GM10266 (cell line): ENCODE data around the gene EPHB1.
"Not testable (repeated sequence)": the region's sequence is repeated elsewhere in the genome, so short reads cannot be mapped to it uniquely, and the experiment has no call there.

Experiments used
- DNase-seq: peaks from one replicate; pipeline ENCODE4 v3.0.0; 2012; ENCODE audit errors: extremely low spot score
- CTCF ChIP-seq: IDR thresholded peaks from 2 replicates; pipeline ENCODE4 v1.5.1; 2012; ENCODE audit warnings: mild to moderate bottlenecking, low read depth; ENCODE audit not compliant: control insufficient read depth, insufficient read depth; ENCODE audit errors: missing control alignments

The EPHB1 gene

GRCh38 chr3:135014566-135014965 is 219.5 kb downstream of the EPHB1 start:
- DNase-seq, result no peak
- TF ChIP-seq CTCF, result no peak

DNA sequence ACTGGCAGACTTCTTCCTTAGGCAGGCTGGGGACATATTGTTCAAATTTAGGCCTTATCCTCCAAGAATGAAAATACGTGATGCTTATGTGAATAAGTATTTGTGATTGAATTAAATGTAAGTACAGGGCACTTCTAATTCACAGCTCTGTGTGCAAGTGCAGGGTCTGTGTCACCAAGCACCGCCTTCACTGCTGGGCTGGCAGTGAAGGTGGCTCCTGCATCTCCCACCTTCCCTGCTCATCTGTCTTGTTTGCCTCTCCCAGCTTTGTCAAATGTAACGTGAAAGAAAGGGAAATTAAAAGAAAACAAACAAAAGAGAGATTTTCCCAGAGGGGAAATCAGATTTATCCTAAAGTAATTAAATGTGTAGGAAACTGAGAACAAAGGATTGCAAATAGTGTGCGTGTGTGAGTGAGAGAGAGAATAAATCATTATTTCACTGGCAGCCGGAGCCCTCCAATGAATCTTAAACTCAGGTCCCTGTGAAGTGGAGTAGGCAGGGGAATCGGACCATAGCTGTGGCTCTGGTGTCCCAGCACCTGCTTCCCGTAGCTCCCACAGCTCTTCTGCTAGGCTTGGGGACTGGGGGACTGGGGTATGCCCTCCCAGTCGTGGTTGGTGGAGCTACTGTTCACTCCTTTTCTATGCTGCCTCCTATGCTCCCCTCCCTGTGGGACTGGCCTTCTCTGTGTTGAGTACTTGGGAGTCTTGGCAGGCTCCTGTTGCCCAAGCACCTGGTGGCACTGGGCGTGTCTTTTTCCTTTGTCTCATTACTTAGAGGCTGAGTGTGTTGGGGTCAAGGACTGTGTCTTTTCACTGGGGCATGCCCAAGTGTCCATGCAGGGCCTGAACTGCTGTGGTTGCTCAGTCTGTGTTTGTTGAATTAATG is 222.2 kb downstream of the EPHB1 start:
- no peak for DNase-seq
- TF ChIP-seq CTCF, result no peak

- TF ChIP-seq CTCF, result no peak
- DNase-seq, result no peak
Observed at GRCh38 chr3:135018149-135018923, 223.3 kb downstream of the EPHB1 start.

GRCh38 chr3:135020181-135020580 is 225.1 kb downstream of the EPHB1 start:
- no peak for DNase-seq
- TF ChIP-seq CTCF, result no peak

DNA sequence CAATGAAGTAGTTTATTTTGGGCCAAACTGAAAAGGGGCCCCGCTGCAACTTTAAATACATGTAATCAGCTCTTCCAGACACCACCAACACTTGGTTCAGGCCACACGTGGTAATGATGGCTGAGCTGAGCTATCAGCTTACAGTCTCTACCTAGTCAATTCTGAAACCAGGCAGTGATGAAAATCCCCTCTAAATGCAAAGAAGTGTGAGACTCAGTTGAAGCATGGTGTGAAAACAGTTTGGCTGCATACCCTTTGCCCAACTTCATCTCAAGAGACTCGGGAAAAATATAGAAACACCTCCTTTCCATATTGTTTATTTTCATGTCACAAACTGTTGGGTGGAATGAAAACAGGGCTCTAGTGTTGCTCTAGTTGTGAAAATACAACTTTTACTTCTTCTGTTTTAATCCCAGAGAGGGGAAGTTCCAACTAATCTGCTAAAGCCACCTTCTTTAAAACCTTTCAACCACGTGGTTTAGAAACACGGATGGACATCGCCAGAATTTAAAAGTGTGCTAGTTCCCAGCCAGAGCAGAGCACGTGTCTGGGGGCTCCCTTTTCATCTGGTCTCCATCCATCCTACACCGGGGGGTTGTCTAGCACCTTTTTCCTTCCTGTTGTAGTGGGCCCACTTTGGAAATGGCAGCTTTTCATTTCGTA is 229.1 kb downstream of the EPHB1 start:
- TF ChIP-seq CTCF, result no peak
- DNase-seq, result no peak

DNA sequence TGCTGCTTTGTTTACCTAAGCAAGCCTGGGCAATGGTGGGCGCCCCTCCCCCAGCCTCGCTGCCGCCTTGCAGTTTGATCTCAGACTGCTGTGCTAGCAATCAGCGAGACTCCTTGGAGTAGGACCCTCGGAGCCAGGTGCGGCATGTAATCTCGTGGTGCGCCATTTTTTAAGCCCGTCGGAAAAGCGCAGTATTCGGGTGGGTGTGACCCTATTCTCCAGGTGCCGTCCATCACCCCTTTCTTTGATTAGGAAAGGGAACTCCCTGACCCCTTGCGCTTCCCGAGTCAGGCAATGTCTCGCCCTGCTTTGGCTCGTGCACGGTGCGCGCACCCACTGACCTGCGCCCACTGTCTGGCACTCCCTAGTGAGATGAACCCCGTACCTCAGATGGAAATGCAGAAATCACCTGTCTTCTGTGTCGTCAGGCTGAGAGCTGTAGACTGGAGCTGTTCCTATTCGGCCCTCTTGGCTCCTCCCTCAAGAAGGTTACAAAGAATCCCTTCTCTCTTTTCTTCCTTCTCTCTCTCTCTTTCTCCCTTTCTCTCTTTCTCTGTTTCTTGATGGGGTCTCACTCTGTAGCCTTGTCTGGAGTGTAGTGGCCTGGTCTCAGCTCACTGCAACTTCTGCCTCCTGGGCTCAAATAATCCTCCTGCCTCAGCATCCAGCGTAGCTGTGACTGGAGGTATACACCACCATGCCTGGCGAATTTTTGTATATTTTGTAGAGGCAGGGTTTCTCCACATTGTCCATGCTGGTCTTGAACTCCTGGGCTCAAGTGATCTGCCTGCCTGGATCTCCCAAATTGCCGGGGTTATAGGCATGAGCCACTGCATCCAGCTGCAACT is 235.9 kb downstream of the EPHB1 start:
- DNase-seq, result not testable (repeated sequence)

GRCh38 chr3:135033737-135034136 is 238.7 kb downstream of the EPHB1 start:
- no peak for DNase-seq
- no peak for TF ChIP-seq CTCF
